KOPT-K1 (cell line): Measurements from ENCODE around the gene ZNF366.

ENCODE experiments used
- H3K27ac ChIP-seq: fragments of 200-600 bp; sonication (generic); 2 replicates; pipeline ENCODE4 v1.5.1; 2016; ENCODE audit warnings: antibody characterized with exemption, mild to moderate bottlenecking, low read depth, low read length; ENCODE audit not compliant: poor library complexity, severe bottlenecking
- H3K36me3 ChIP-seq: fragments of 200-600 bp; sonication (generic); 2 replicates; pipeline ENCODE4 v1.5.1; 2017; ENCODE audit warnings: antibody characterized with exemption, mild to moderate bottlenecking, low read length, moderate library complexity; ENCODE audit not compliant: insufficient read depth
- H3K9me3 ChIP-seq: fragments of 200-600 bp; sonication (generic); 2 replicates; pipeline ENCODE4 v1.5.1; 2017; ENCODE audit warnings: antibody characterized with exemption, low read length, mild to moderate bottlenecking; ENCODE audit not compliant: insufficient read depth, poor library complexity, severe bottlenecking

ZNF366 gene

DNA sequence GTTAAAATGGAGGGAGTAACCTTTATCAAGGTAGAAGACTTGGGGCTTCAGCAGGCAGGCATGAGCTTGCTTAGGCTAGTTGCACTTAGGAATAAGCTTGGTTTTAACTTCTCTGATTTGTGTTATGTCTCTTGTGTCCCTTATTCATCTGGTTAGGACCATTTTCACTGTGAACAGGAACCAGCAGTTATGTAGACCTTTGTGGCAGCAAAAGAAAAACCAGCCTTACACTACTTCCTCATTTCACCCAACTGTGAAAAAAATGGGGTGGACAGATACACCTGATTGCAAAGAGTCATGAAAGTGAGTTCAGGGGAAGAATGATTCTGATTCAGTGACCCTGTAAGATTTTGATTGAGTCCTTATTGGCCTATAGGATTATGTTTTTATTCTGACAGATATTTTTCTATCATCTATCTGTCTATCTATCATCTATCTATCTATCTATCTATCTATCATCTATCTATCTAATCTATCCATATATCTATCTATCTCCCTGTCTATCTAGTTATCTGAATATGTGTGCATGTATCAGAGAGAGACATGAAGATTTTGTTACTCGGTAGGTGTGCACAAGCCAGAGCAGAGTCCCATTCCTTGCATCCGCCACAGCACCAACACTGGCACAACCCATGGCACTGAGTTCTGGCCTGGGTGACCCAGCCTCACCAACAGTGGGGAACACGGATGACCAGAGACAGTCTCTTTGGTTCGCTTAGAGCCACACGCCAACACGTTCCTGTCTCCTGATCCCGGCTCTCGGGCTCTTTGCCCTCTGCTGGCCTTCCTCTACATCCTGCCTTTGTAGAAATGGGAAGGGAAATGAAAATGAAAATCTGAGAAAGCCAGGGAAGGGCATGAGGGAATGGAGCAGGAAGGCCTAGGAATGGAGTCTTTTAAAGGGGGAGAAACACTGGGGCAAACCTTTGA lies 1.3 kb upstream of the ZNF366 start:
- Histone ChIP-seq H3K9me3 (no peaks in the 10 kb centered on the region), H3K36me3 (no peaks in the 10 kb centered on the region), H3K27ac (no peak overlapping the region)

- no peak overlapping the region for H3K27ac ChIP-seq
- H3K9me3 ChIP-seq = no peaks in the 10 kb centered on the region
- no peaks in the 10 kb centered on the region for H3K36me3 ChIP-seq
Measured at GRCh38 chr5:72507907-72508238, 663 bp upstream of the ZNF366 start.

- Histone ChIP-seq H3K27ac (no peak overlapping the region), H3K36me3 (no peaks in the 10 kb centered on the region), H3K9me3 (no peaks in the 10 kb centered on the region)
Measured at GRCh38 chr5:72506158-72506549, 1.1 kb downstream of the ZNF366 start.

GRCh38 chr5:72505539-72506157 lies 1.6 kb downstream of the ZNF366 start:
- Histone ChIP-seq H3K9me3 (no peaks in the 10 kb centered on the region), H3K27ac (no peak overlapping the region), H3K36me3 (no peaks in the 10 kb centered on the region)

DNA sequence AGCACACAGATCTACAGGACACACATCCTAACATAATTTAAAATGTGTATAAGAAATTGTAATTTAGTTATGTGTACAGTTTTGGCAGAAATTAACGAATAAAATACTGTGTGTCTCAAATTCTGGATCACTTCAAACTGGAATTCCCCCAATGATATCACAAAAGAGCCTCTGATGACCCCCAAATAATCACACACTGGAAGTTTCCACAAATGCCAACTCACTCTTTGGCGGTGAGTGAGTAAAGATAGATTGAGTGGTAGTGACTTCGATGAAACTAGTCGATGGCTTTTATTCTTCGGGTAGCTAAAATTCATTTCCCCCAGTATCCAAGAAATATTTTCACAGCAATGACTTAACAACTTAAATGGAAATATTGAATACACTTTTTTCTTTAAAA lies 2.2 kb downstream of the ZNF366 start:
- no peak overlapping the region for H3K27ac ChIP-seq
- no peaks in the 10 kb centered on the region for H3K36me3 ChIP-seq
- no peaks in the 10 kb centered on the region for H3K9me3 ChIP-seq

DNA sequence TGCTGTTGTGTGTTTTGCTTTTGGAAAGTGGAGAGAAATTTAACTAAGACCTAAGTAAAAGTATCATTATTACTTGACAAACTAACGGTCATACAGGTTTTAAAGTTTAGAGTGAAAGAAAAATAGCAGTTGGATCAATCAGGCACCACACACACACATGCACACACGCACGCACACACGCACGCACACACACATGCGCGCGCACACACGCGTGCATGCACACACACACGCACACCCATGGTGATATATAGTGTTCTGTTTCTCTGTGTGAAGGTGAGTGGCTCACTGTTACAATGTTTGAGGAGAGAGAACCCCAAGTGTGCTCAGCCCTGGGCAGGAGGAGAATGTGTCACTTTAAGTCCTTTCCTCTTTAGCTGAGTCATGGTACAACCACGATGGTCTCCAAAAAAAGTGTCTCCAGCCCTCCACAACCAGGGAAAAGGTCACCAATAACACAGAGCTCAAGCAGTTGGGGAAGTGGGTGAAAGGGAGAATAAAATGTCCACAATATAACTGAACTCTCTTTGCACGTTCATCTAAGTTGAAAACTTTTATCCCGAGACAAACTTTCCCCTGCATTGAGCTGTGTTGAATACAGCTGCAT lies 3.2 kb downstream of the ZNF366 start:
- no peaks in the 10 kb centered on the region for H3K36me3 ChIP-seq
- H3K9me3 ChIP-seq = no peaks in the 10 kb centered on the region
- no peak overlapping the region for H3K27ac ChIP-seq

DNA sequence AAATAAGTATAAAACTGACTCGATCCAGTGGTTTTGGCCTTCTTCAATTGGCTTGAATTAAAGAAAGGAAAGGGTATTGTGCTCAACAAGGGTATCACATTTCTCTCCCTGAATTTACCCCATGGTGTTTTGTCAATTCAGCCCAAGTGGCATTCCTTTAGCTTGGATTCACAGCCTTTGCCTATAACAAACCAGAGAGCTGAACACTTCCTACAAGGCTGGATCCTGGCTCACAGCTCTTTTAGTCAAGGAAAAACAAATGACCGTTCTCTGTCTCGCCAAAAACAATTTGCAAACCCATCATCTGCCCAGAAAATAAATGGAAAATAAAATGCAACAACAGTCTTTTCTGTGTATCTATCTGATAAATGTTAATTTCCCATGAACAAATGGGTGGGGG lies 5.7 kb downstream of the ZNF366 start:
- H3K36me3 ChIP-seq = no peaks in the 10 kb centered on the region
- H3K27ac ChIP-seq = no peak overlapping the region
- no peaks in the 10 kb centered on the region for H3K9me3 ChIP-seq

DNA sequence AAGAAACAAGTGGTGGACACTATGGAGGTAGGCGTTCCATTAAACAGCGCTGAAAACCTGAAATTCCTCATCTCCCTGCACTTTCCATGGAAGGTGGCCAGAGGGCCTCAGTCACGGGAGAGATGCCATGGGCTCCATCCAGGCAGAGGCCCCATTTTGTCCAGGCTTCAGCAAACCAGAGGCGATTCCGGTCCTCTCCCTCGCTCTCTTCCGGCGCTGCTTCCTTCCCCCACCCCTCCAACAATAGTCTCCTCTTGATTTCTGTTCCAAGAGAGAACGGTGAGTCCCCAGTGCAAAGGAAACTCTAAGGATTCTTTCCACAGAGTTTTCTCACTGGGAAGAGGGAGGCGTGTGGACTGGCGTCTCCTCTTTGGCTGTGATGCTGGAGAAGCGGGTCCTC lies 7.5 kb downstream of the ZNF366 start:
- H3K36me3 ChIP-seq = no peaks in the 10 kb centered on the region
- H3K27ac ChIP-seq = no peak overlapping the region
- no peaks in the 10 kb centered on the region for H3K9me3 ChIP-seq

GRCh38 chr5:72499090-72499489 lies 8.1 kb downstream of the ZNF366 start:
- Histone ChIP-seq H3K36me3 (no peaks in the 10 kb centered on the region), H3K9me3 (no peaks in the 10 kb centered on the region), H3K27ac (no peak overlapping the region)

DNA sequence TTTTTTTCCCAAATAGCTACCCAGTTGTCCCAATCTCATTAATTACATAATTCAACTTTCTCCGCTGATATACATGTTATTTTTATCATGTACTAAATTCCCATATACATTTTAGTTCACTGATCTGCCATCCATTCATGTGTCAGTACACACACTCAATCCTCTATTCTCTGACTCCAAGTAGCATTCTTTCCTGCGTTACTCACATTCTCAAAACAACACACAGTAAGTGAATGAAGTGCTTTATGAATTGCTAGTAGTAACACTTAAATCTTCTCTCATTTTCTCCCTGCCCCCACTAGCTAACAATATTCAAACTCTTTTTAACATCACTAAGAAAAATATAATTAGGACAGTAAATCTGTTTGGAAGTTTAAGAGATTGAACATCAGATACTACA lies 8.9 kb downstream of the ZNF366 start:
- Histone ChIP-seq H3K9me3 (no peaks in the 10 kb centered on the region), H3K27ac (no peak overlapping the region), H3K36me3 (no peaks in the 10 kb centered on the region)

- H3K36me3 ChIP-seq = no peaks in the 10 kb centered on the region
- no peak overlapping the region for H3K27ac ChIP-seq
- no peaks in the 10 kb centered on the region for H3K9me3 ChIP-seq
Measured at GRCh38 chr5:72497823-72498222, 9.4 kb downstream of the ZNF366 start.

- H3K36me3 ChIP-seq = no peaks in the 10 kb centered on the region
- no peaks in the 10 kb centered on the region for H3K9me3 ChIP-seq
- no peak overlapping the region for H3K27ac ChIP-seq
Measured at GRCh38 chr5:72495410-72495809, 11.8 kb downstream of the ZNF366 start.

DNA sequence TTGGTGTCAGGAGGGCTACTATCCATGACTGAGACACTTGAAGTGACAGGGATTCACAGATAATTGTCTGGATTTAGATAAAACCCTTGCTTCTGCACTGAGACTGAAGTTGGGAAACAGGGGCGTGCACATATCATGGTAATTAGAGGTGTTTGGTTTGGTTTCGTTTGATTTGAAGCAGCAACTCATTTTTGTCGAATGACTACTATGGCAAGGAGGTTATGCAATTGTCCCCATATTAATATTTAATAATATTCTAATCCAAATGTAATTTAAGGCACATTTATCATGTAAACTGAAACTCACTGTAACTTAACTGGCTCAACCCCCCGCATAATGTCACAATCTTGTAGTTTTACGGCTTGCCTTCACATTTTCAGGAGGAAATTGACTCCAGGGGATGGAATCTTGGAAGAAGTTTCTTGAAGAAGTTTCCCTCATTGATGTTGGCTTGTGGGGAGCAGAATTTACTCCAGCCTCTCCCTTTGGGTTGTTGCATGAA lies 12.5 kb downstream of the ZNF366 start:
- no peaks in the 10 kb centered on the region for H3K9me3 ChIP-seq
- H3K36me3 ChIP-seq = no peaks in the 10 kb centered on the region
- H3K27ac ChIP-seq = no peak overlapping the region

- Histone ChIP-seq H3K27ac (no peak overlapping the region), H3K9me3 (no peaks in the 10 kb centered on the region), H3K36me3 (no peaks in the 10 kb centered on the region)
Measured at GRCh38 chr5:72489536-72489935, 17.7 kb downstream of the ZNF366 start.

DNA sequence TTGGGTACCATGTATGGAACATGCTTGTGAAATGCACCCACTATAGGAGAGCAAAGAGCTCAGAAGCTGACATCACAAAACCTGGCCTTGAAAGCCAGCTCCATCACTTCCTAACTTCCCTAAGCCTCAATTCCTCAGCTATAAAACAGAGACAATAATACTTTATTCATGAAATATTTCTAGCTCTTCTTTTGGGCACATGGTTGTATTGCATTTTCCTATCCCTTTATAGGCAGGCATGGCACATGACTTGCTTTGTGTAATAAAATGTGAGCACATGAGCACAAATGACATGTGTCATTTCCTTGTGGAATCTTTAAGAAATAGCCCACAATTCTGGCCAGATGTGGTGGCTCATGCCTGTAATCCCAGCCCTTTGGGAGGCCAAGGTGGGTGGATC lies 18.5 kb downstream of the ZNF366 start:
- Histone ChIP-seq H3K27ac (no peak overlapping the region), H3K36me3 (no peaks in the 10 kb centered on the region)

More for the DNA sequence above, 18.5 kb downstream of the ZNF366 start:
- no peaks in the 10 kb centered on the region for H3K9me3 ChIP-seq
